GM10266 (cell line): ENCODE data around the gene CFAP221.

Experiments used
- DNase-seq: peaks from one replicate; pipeline ENCODE4 v3.0.0; 2012; ENCODE audit errors: extremely low spot score
- TF ChIP-seq, protein P1 (sequence below): IDR thresholded peaks from 2 replicates; pipeline ENCODE4 v1.5.1; 2012; ENCODE audit warnings: mild to moderate bottlenecking, low read depth; ENCODE audit not compliant: control insufficient read depth, insufficient read depth; ENCODE audit errors: missing control alignments

CFAP221 gene

DNA sequence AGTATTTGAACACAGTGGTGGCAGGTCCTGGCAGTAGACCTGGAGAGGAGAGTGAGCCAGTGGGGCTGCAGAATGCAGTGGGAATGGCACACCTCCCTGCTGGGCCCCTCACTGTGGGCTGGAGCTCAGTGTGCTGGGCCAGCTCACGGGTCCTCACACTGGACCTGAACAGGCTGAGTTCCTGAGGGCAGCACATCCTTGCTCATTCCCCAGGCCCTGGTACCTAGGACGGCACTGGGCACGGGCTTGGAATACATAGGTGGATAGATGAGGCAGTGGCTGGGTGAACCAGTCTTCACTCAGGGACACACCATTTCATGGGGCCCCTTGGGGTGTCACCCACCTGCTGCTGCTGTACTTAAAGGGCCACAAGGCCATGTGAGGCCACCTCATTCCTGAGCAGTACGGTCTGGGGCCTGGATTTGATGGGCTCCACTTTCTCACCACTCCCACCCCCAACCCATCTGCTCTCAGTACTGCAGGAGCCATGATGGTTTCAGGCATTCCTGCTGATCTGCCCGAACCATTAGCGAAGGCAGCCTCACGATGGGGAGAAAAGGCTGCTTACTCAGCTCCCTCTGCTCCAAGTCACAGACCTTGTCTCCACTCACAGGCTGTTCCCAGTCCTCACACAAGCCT is 138.9 kb downstream of the CFAP221 start:
- TF ChIP-seq, protein P1, sequence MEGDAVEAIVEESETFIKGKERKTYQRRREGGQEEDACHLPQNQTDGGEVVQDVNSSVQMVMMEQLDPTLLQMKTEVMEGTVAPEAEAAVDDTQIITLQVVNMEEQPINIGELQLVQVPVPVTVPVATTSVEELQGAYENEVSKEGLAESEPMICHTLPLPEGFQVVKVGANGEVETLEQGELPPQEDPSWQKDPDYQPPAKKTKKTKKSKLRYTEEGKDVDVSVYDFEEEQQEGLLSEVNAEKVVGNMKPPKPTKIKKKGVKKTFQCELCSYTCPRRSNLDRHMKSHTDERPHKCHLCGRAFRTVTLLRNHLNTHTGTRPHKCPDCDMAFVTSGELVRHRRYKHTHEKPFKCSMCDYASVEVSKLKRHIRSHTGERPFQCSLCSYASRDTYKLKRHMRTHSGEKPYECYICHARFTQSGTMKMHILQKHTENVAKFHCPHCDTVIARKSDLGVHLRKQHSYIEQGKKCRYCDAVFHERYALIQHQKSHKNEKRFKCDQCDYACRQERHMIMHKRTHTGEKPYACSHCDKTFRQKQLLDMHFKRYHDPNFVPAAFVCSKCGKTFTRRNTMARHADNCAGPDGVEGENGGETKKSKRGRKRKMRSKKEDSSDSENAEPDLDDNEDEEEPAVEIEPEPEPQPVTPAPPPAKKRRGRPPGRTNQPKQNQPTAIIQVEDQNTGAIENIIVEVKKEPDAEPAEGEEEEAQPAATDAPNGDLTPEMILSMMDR = no peak
- no peak for DNase-seq

DNA sequence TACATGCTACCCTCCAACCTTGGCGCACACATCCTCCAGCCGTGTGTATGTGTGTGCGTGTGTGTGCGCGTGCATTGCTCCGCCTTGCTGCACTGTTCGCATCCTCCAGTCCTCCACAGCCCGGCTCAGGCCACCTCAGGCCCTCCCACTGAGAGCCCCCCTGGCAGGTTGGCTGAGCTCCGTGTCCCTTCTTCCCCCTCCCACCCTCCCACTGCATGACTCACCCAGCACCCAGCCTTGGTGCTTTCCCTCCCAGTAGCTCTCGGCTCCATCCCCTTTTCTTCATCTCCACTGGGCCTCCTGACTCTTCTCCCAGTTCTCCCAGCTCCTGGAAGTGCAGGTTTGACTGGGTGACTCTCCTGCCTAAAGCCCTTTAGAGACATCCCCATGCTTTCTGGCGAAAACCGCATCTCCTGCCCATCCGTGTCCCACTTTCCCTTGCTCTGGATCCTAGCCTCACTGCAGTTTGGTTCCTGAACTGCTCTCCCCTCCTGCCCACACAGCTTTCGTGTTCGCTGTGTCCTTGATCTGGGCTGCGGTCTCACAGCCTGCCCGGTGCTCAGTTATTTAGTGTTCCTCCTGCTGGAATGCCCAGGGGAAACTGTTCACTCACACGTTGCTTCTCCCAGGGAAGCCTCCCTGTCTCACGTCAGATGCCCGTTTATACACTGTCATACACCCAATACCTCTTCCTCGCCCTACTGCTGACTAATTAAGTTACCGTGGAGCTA is 139.6 kb downstream of the CFAP221 start:
- DNase-seq = no peak

DNA sequence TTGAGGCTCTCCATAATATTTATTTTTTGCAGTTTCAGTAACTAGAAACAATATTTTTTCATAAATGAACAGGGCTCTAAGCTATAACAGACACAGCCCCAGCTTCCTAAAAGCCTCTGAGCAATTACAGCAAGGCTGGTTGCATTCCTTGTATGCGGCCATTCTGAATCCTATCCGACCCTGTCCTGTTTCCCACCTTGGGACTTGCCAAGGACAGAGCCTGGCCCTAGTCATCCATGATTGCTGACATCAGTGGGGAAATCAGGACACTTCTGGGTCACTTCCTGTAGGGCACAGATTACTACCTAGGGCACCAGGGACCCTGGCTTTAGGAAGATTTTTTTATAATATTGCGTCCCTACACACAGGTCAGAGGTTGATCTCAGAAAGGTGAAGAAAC is 140.3 kb downstream of the CFAP221 start:
- TF ChIP-seq, protein P1 = no peak
- no peak for DNase-seq

More for the DNA sequence above, 139.6 kb downstream of the CFAP221 start:
- TF ChIP-seq, protein P1 = no peak

DNA sequence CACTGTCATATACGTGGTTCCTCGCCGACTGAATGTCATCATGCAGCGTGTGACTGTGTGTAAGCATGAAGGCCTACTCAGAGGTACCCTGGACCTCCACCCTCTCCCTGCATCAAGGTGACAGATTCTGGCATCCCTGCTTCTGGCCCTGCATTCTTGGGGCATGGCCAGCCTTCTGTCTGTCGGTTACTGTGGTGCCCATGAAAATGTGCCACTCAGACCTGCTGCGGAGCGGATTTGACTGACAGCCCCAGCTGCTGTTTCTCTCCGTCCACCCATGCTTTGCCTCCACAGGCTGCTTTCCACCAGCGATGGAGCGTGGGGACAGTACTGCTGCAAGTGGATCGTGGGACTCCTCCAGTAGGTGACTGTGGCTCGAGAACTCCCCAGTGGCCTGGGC is 144.4 kb downstream of the CFAP221 start:
- TF ChIP-seq, protein P1 = no peak
- DNase-seq = no peak

DNA sequence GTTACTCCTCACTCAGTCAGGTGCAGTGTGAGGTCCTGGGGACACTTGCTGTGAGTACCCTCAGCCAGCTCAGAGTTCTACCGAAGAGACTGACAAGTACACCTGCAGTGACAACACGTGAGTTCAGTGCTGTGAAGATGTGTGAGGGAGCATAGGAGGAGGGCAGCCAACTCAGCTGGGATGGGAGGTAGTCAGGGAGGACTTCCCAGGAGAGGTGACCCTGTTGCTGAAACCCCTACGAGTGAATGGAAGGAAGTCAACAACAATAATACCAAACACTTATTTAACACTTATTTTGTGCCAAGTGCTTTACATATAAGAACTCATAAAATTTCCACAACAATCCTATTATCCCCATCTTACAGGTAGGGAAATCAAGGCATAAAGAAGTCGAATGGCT is 145.0 kb downstream of the CFAP221 start:
- TF ChIP-seq, protein P1 = no peak
- no peak for DNase-seq

DNA sequence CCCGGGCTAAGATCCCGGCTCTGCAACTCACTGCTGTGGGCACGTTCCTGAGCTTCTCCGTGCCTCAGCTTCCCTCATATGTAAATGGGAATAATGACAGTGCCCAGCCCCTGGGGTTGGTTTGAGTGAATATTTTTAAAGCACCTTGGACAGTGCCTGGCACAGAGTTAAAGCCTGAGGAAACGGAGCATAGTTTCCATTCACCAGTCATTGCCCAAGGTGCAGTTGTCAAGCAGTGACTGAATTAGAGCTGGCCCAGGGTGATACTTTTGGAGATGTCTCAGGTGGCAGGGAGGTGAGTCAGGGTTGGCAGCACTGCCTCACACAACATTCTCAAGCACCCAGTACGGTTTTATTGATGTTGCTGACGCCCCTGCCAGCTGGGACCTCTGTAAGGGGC is 146.9 kb downstream of the CFAP221 start:
- DNase-seq = no peak

More for the DNA sequence above, 146.9 kb downstream of the CFAP221 start:
- TF ChIP-seq, protein P1 = no peak
